H1 (cell line): Measurements from ENCODE around the gene ABHD14A. TPM values are rescaled to one million over a fixed set of nuclear protein-coding genes. Genes with fewer than 3 reads are reported as not detected.

Experiments used
- CTCF ChIA-PET: fragments of 300-600 bp; sonication (Branson Sonifier 250); formaldehyde crosslinking; loops from one replicate; lab custom pipeline; 2021; ENCODE audit not compliant: partially characterized antibody; lab: Charles Lee
- POLR2A ChIA-PET: fragments of 300-600 bp; sonication (Branson Sonifier 250); formaldehyde crosslinking; loops from one replicate; lab custom pipeline; 2021; ENCODE audit warnings: inconsistent platforms; ENCODE audit not compliant: partially characterized antibody; lab: Charles Lee
- DNase-seq, 2 experiments: peaks; one replicate each; pipeline versions ENCODE4 v3.0.0 to v3.0.0-alpha.2; 2010 to 2022; ENCODE audit warnings: low spot score in 2 of 2, low read depth in 1 of 2, mixed read lengths in 1 of 2
- FAIRE-seq: peaks from 2 replicates; lab custom pipeline; 2011; peaks lifted over from hg19 to GRCh38; lab: Jason Lieb, UNC
- H2AFZ ChIP-seq: 2 replicates; pipeline ENCODE4 v1.8.1; 2012; ENCODE audit warnings: low read length, inconsistent platforms
- H2AK5ac ChIP-seq: 2 replicates; pipeline ENCODE4 v1.6.1; 2013; ENCODE audit warnings: low read depth, low read length
- H2BK120ac ChIP-seq: replicated peaks from 2 replicates; pipeline ENCODE3; 2013; ENCODE audit warnings: low read depth, low read length, inconsistent platforms
- H2BK12ac ChIP-seq: 2 replicates; pipeline ENCODE4 v1.6.1; 2013; ENCODE audit warnings: low read depth, low read length
- H2BK15ac ChIP-seq: 2 replicates; pipeline ENCODE4 v1.6.1; 2013; ENCODE audit warnings: low read length
- H2BK20ac ChIP-seq: 2 replicates; pipeline ENCODE4 v1.6.1; 2013; ENCODE audit warnings: low read length
- H2BK5ac ChIP-seq: 2 replicates; pipeline ENCODE4 v1.6.1; 2013; ENCODE audit warnings: low read depth, low read length
- H3K14ac ChIP-seq: 2 replicates; pipeline ENCODE4 v1.6.1; 2013; ENCODE audit warnings: inconsistent platforms; ENCODE audit not compliant: insufficient read length
- H3K18ac ChIP-seq: 2 replicates; pipeline ENCODE4 v1.6.1; 2013; ENCODE audit warnings: low read length; ENCODE audit errors: extremely low read depth
- H3K23ac ChIP-seq: 2 replicates; pipeline ENCODE4 v1.6.1; 2013; ENCODE audit warnings: inconsistent platforms; ENCODE audit not compliant: insufficient read length
- H3K23me2 ChIP-seq: 2 replicates; pipeline ENCODE4 v1.6.1; 2013; ENCODE audit warnings: low read depth, low read length
- H3K27ac ChIP-seq: 2 replicates; pipeline ENCODE4 v1.6.1; 2011; ENCODE audit warnings: low read depth, low read length, inconsistent platforms
- H3K27me3 ChIP-seq, 4 experiments: replicated peaks in 1 of 4; 1 replicate in 1 of 4; 2 replicates in 3 of 4; pipeline versions ENCODE4 v1.6.1 to v1.8.1; 2011 to 2013; ENCODE audit warnings: low read length in 3 of 4, mild to moderate bottlenecking in 3 of 4, inconsistent platforms in 2 of 4, mixed read lengths in 2 of 4, moderate library complexity in 1 of 4; ENCODE audit not compliant: control insufficient read depth in 3 of 4, insufficient read depth in 3 of 4; ENCODE audit errors: extremely low read depth in 1 of 4
- H3K36me3 ChIP-seq, 4 experiments: 2 replicates each; pipeline versions ENCODE4 v1.6.1 to v1.8.1; 2011 to 2013; ENCODE audit warnings: mild to moderate bottlenecking in 4 of 4, low read length in 3 of 4, moderate library complexity in 2 of 4, control low read depth in 1 of 4, inconsistent platforms in 1 of 4; ENCODE audit not compliant: insufficient read depth in 4 of 4, control insufficient read depth in 2 of 4
- H3K4ac ChIP-seq: replicated peaks from 2 replicates; pipeline ENCODE3; 2013; ENCODE audit warnings: low read length, low read depth, mixed read lengths, inconsistent platforms; ENCODE audit not compliant: insufficient read length
- H3K4me1 ChIP-seq, 4 experiments: replicated peaks in 1 of 4; 1 replicate in 1 of 4; 2 replicates in 3 of 4; pipeline versions ENCODE4 v1.6.1 to v1.8.1; 2011 to 2013; ENCODE audit warnings: low read length in 3 of 4, inconsistent platforms in 2 of 4, mixed read lengths in 1 of 4; ENCODE audit not compliant: insufficient read depth in 4 of 4, control insufficient read depth in 3 of 4
- H3K4me2 ChIP-seq, 2 experiments: 2 replicates each; pipeline versions ENCODE4 v1.6.1 to v1.8.1; 2011 to 2013; ENCODE audit warnings: low read depth in 2 of 2, low read length in 2 of 2, control low read depth in 1 of 2, inconsistent platforms in 1 of 2, mild to moderate bottlenecking in 1 of 2; ENCODE audit not compliant: insufficient read depth in 1 of 2
- H3K4me3 ChIP-seq, 4 experiments: fragments of 200-600, 300-600 bp in 1 of 4; sonication (generic), shearing (Covaris generic), sonication (Bioruptor Twin) in 1 of 4; 2 replicates each; pipeline versions ENCODE4 v1.5.1 to v1.8.1; 2011 to 2016; ENCODE audit warnings: low read length in 4 of 4, low read depth in 3 of 4, control low read depth in 2 of 4, inconsistent platforms in 2 of 4, mild to moderate bottlenecking in 2 of 4, mixed read lengths in 1 of 4, moderate library complexity in 1 of 4; ENCODE audit not compliant: insufficient read depth in 2 of 4; ENCODE audit errors: extremely low read depth in 1 of 4
- H3K56ac ChIP-seq: replicated peaks from 2 replicates; pipeline ENCODE3; 2013; ENCODE audit warnings: low read depth, mild to moderate bottlenecking, mixed read lengths, low read length, inconsistent platforms; ENCODE audit not compliant: insufficient read length
- H3K79me1 ChIP-seq: 2 replicates; pipeline ENCODE4 v1.6.1; 2013; ENCODE audit warnings: low read depth, low read length, control low read depth
- H3K79me2 ChIP-seq, 2 experiments: 2 replicates each; pipeline versions ENCODE4 v1.6.1 to v1.8.1; 2012 to 2013; ENCODE audit warnings: low read length in 2 of 2, mild to moderate bottlenecking in 2 of 2, inconsistent platforms in 1 of 2; ENCODE audit not compliant: insufficient read depth in 2 of 2, control insufficient read depth in 1 of 2
- H3K9ac ChIP-seq, 4 experiments: replicated peaks in 1 of 4; 1 replicate in 1 of 4; 2 replicates in 3 of 4; pipeline versions ENCODE4 v1.6.1 to v1.8.1; 2011 to 2013; ENCODE audit warnings: low read depth in 3 of 4, low read length in 3 of 4, control low read depth in 2 of 4, mild to moderate bottlenecking in 2 of 4, moderate library complexity in 2 of 4, inconsistent platforms in 1 of 4; ENCODE audit errors: extremely low read depth in 1 of 4
- H3K9me3 ChIP-seq, 2 experiments: 2 replicates each; pipeline versions ENCODE4 v1.6.1 to v1.8.1; 2012 to 2013; ENCODE audit warnings: mild to moderate bottlenecking in 2 of 2, moderate library complexity in 2 of 2, control low read depth in 1 of 2, inconsistent platforms in 1 of 2, low read depth in 1 of 2, low read length in 1 of 2, mixed read lengths in 1 of 2; ENCODE audit not compliant: insufficient read depth in 2 of 2
- H4K20me1 ChIP-seq, 2 experiments: replicated peaks in 1 of 2; 2 replicates each; pipeline versions ENCODE3 to v1.8.1; 2011 to 2013; ENCODE audit warnings: inconsistent platforms in 2 of 2, low read length in 2 of 2, mild to moderate bottlenecking in 1 of 2; ENCODE audit not compliant: insufficient read depth in 2 of 2, control insufficient read depth in 1 of 2
- H4K5ac ChIP-seq: 2 replicates; pipeline ENCODE4 v1.6.1; 2013; ENCODE audit warnings: low read length, low read depth, mixed read lengths, inconsistent platforms; ENCODE audit not compliant: insufficient read length
- H4K8ac ChIP-seq: 2 replicates; pipeline ENCODE4 v1.8.0; 2013; ENCODE audit warnings: mild to moderate bottlenecking, moderate library complexity, low read length, inconsistent platforms; ENCODE audit not compliant: insufficient read depth; ENCODE audit errors: extremely low read depth
- H4K91ac ChIP-seq: replicated peaks from 2 replicates; pipeline ENCODE3; 2013; ENCODE audit warnings: low read length, mixed read lengths, inconsistent platforms; ENCODE audit not compliant: insufficient read length
- BCL11A ChIP-seq, 2 experiments: IDR thresholded peaks; one replicate each; pipeline ENCODE4 v1.6.1; 2011; ENCODE audit warnings: low read depth in 2 of 2, low read length in 2 of 2, mild to moderate bottlenecking in 2 of 2
- CEBPB ChIP-seq: IDR thresholded peaks from 2 replicates; pipeline ENCODE4 v1.6.1; 2012; ENCODE audit warnings: low read depth, low read length
- KDM4A ChIP-seq: IDR thresholded peaks from one replicate; pipeline ENCODE4 v1.7.1; 2012; ENCODE audit warnings: low read depth, mild to moderate bottlenecking, moderate library complexity, low read length, inconsistent platforms; ENCODE audit not compliant: severe bottlenecking
- KDM5A ChIP-seq: fragments of 200-600 bp; IDR thresholded peaks from 2 replicates; pipeline ENCODE4 v1.7.1; 2012; ENCODE audit warnings: mild to moderate bottlenecking, low read length, inconsistent platforms, mixed read lengths
- NRF1 ChIP-seq: IDR thresholded peaks from 2 replicates; pipeline ENCODE4 v1.6.1; 2011; ENCODE audit warnings: mild to moderate bottlenecking, low read depth, low read length, improper control_type of control experiment
- PHF8 ChIP-seq: fragments of 200-600 bp; sonication (generic); conservative IDR thresholded peaks from 2 replicates; pipeline ENCODE4 v1.7.1; 2012; ENCODE audit warnings: low read depth, mild to moderate bottlenecking, inconsistent platforms, low read length, moderate library complexity
- SRF ChIP-seq: IDR thresholded peaks from 2 replicates; pipeline ENCODE4 v1.6.1; 2011; ENCODE audit warnings: mild to moderate bottlenecking, low read depth, low read length, moderate library complexity
- TAF7 ChIP-seq: optimal IDR thresholded peaks from 2 replicates; pipeline ENCODE3; 2011; ENCODE audit warnings: low read depth, mild to moderate bottlenecking, inconsistent platforms, low read length, moderate library complexity, borderline replicate concordance
- WGBS, 2 experiments: shearing (Covaris generic) in 1 of 2; methylation state at CpG; one replicate each; pipeline versions ENCODE4 v1.1.6 to v1.1.7; 2013 to 2015; ENCODE audit warnings: low lambda C conversion rate in 2 of 2, mixed read lengths in 2 of 2, inconsistent platforms in 1 of 2, low coverage in 1 of 2, missing lambda C conversion rate in 1 of 2; ENCODE audit not compliant: insufficient replicate concordance in 2 of 2, insufficient coverage in 1 of 2, insufficient read length in 1 of 2; ENCODE audit errors: extremely low coverage in 1 of 2, missing lambda C conversion rate in 1 of 2; 5-methylcytosine and 5-hydroxymethylcytosine counted together
- polyA plus RNA-seq, 7 experiments: library from polyadenylated mRNA; depleted of rRNA in 3 of 7; stranded (reverse) in 5 of 7; unstranded in 2 of 7; fragments of >200 nt in 5 of 7; fragments of 200-250 nt in 2 of 7; gene quantifications; 1 replicate in 5 of 7; 2 replicates in 1 of 7; 4 replicates in 1 of 7; pipeline versions ENCODE4 v1.2.1 to v1.2.3, GENCODE V29; 2011 to 2013; ENCODE audit warnings: missing spikeins in 2 of 7, mixed read lengths in 2 of 7
- total RNA-seq: library from RNA; stranded (reverse); fragmentation: NEBNext Ultra II Directional; extraction: Animal tissue kit (Norgen Biotek cat#: 25700); gene quantifications from 2 replicates; pipeline ENCODE4 v1.2.1, GENCODE V29; 2021
- TF ChIP-seq, protein P1 (sequence below): IDR thresholded peaks from 2 replicates; pipeline ENCODE4 v1.6.1; 2011; ENCODE audit warnings: low read length, improper control_type of control experiment

ABHD14A gene
- total and polyA plus RNA-seq, 2 of the 8 experiments (the other 6 are each of a cell fraction or from before 2014, with no cell fraction given), result 4.6 to 9.8 TPM

DNA sequence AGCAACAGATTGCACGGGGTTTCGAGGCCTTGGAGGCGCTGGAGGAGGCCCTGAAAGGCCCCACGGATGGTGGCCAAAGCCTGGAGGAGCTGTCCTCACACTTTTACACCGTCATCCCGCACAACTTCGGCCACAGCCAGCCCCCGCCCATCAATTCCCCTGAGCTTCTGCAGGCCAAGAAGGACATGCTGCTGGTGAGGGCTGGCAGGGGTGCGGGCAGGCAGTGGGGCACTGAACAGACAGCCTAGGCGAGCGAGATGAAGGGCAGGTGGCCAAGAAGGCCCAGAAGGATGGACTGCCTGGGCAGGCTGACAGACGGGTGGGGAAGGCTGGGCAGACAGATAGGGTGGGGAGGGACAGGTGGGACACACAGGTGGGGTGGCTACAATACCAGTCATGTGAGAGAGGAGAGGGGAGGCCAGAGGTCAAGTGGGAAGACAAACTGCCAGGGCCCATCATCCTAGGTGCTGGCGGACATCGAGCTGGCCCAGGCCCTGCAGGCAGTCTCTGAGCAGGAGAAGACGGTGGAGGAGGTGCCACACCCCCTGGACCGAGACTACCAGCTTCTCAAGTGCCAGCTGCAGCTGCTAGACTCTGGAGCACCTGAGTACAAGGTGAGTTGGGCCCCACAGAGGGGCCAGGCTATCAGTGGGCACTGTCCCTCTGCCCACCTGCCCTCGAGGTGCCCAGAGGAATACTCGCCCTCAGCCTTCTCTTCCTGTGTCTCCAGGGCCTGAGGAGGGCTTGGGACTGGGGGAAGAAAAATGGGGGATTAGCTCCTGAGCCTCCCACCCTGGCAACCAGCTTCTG, 29.6 kb upstream of the ABHD14A start:
- Histone ChIP-seq H3K18ac (no peak overlapping the region), H3K9me3 (no peaks in the 10 kb centered on the region), H3K79me2 (peaks cover 0 to 11% of the 10 kb centered on the region in 2 experiments; a peak in 3 of 4 replicates), H3K9ac (no peak overlapping the region; a peak in 1 of 7 replicates), H4K5ac (no peak overlapping the region), H3K27me3 (peaks cover 0 to 10% (median 4%) of the 10 kb centered on the region in 4 experiments; a peak in 5 of 7 replicates), H3K56ac (no peak overlapping the region), H2AK5ac (no peak overlapping the region), H2BK20ac (no peak overlapping the region), H3K4me1 (peaks cover 2 to 13% (median 6%) of the 10 kb centered on the region in 4 experiments), H2BK15ac (no peak overlapping the region), H2BK120ac (no peak overlapping the region), H3K4me2 (no peak overlapping the region), H3K4me3 (no peak overlapping the region), H3K23me2 (peaks cover 9% of the 10 kb centered on the region; the same call in 1 of the 2 replicates), H2BK5ac (no peak overlapping the region), H4K20me1 (peaks cover 3 to 8% of the 10 kb centered on the region in 2 experiments), H3K27ac (no peak overlapping the region), H3K14ac (no peak overlapping the region), H3K79me1 (peaks cover 5% of the 10 kb centered on the region; the same call in 1 of the 2 replicates), H4K8ac (no peak overlapping the region; the same call in 1 of the 2 replicates), H4K91ac (no peak overlapping the region), H2BK12ac (no peak overlapping the region), H3K36me3 (no peaks in the 10 kb centered on the region), H2AFZ (no peak overlapping the region), H3K23ac (no peak overlapping the region), H3K4ac (no peak overlapping the region)
- POLR2A ChIA-PET, result interaction anchor here (0.9 to 15.7 kb wide), 5 partner anchors 9 to 48 kb away, joined by 3 to 148 read pairs (median 6); partner anchors contain the start of genes ACY1, GPR62, PCBP4 and RPL29
- DNase-seq, result no peak
- TF ChIP-seq, protein P1, sequence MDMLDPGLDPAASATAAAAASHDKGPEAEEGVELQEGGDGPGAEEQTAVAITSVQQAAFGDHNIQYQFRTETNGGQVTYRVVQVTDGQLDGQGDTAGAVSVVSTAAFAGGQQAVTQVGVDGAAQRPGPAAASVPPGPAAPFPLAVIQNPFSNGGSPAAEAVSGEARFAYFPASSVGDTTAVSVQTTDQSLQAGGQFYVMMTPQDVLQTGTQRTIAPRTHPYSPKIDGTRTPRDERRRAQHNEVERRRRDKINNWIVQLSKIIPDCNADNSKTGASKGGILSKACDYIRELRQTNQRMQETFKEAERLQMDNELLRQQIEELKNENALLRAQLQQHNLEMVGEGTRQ, result no peak
- TF ChIP-seq TAF7 (no peak), KDM5A (no peak), PHF8 (no peak), NRF1 (no peak), SRF (no peak), CEBPB (no peak), BCL11A (IDR thresholded peaks at IDR 0.05; ENCODE audit: low read depth in 2 of 2, low read length in 2 of 2) (no peak), KDM4A (no peak)
- WGBS, 2 experiments, result 89% methylated on average over 15 of the region's 18 CpGs; no CpG with 5 or more reads in 1 of the 2 experiments
- CTCF ChIA-PET, result interaction anchor here (0.9 to 5.1 kb wide), 9 partner anchors 10 to 125 kb away, joined by 3 to 44 read pairs (median 6); partner anchors contain the start of genes ABHD14B, ACY1 and RPL29
- no peak for FAIRE-seq
